ENCODE measurements around the gene ATP6V0B.
A peak's percentile ranks its signal among the peaks of the same experiment; 100 is the strongest.

ATP6V0B gene

GRCh38 chr1:43984855-43985254, 10.1 kb downstream of the ATP6V0B start:
- DNase-seq (ENCODE audit: low read depth, low spot score) = no peak

GRCh38 chr1:43985984-43986595, 11.3 kb downstream of the ATP6V0B start:
- DNase-seq (ENCODE audit: low read depth, low spot score) = no peak

- no peak for DNase-seq (ENCODE audit: low read depth, low spot score)
These were observed 12.0 kb downstream of the ATP6V0B start for GRCh38 chr1:43986712-43987111.

GRCh38 chr1:43987159-43987902, 12.6 kb downstream of the ATP6V0B start:
- DNase-seq (ENCODE audit: low read depth, low spot score) = no peak

- peak; percentile 22 for DNase-seq (ENCODE audit: low read depth, low spot score)
These were observed 15.8 kb downstream of the ATP6V0B start for GRCh38 chr1:43990271-43991199.

- DNase-seq (ENCODE audit: low read depth, low spot score) = no peak
These were observed 16.4 kb downstream of the ATP6V0B start for GRCh38 chr1:43991200-43991475.

- peak; percentile 91 for DNase-seq (ENCODE audit: low read depth, low spot score)
These were observed 16.9 kb downstream of the ATP6V0B start, which contains the start of gene CCDC24 for GRCh38 chr1:43991476-43992231. TSS of gene CCDC24 (plus strand) at chr1:43991599. CDS start at chr1:43991879, 280 bp downstream.

GRCh38 chr1:43992232-43992995, 17.7 kb downstream of the ATP6V0B start:
- DNase-seq (ENCODE audit: low read depth, low spot score) = no peak

- DNase-seq (ENCODE audit: low read depth, low spot score) = no peak
These were observed 18.6 kb downstream of the ATP6V0B start for GRCh38 chr1:43993206-43993914.

GRCh38 chr1:43994071-43994470, 19.3 kb downstream of the ATP6V0B start:
- no peak for DNase-seq (ENCODE audit: low read depth, low spot score)

GRCh38 chr1:43994794-43995790, 20.3 kb downstream of the ATP6V0B start:
- no peak for DNase-seq (ENCODE audit: low read depth, low spot score)

GRCh38 chr1:43995984-43996732, 21.4 kb downstream of the ATP6V0B start:
- DNase-seq (ENCODE audit: low read depth, low spot score) = no peak

- DNase-seq (ENCODE audit: low read depth, low spot score) = no peak
These were observed 22.0 kb downstream of the ATP6V0B start for GRCh38 chr1:43996733-43997115.

GRCh38 chr1:43997295-43997999, 22.7 kb downstream of the ATP6V0B start:
- no peak for DNase-seq (ENCODE audit: low read depth, low spot score)

- no peak for DNase-seq (ENCODE audit: low read depth, low spot score)
These were observed 23.2 kb downstream of the ATP6V0B start for GRCh38 chr1:43998000-43998378.

- DNase-seq (ENCODE audit: low read depth, low spot score) = no peak
These were observed 24.7 kb downstream of the ATP6V0B start for GRCh38 chr1:43999455-43999854.

- DNase-seq (ENCODE audit: low read depth, low spot score) = peak; percentile 57
These were observed 25.4 kb downstream of the ATP6V0B start for GRCh38 chr1:44000122-44000665.

Measured in astrocyte of the hippocampus (primary cell).